DND-41 (cell line): ENCODE measurements around the gene CDK13.

Source experiments
- ATAC-seq: fragments of 200-7000 bp; cut with Tn5 transposase; 3 replicates; pipeline ENCODE4 v1.9.1; 2021; ENCODE audit warnings: low read depth; ENCODE audit not compliant: insufficient read depth
- DNase-seq: peaks from one replicate; pipeline ENCODE4 v3.0.0-alpha.2; 2020
- H2AFZ ChIP-seq: 2 replicates; pipeline ENCODE4 v1.6.0; 2012; ENCODE audit warnings: low read depth, low read length
- H3K27ac ChIP-seq: 2 replicates; pipeline ENCODE4 v1.5.1; 2012; ENCODE audit warnings: low read length, inconsistent platforms
- H3K27me3 ChIP-seq: fragments of 200-600 bp; sonication (generic); 2 replicates; pipeline ENCODE4 v1.6.0; 2012; ENCODE audit warnings: low read length, mild to moderate bottlenecking, inconsistent platforms; ENCODE audit not compliant: insufficient read depth, poor library complexity
- H3K36me3 ChIP-seq: 2 replicates; pipeline ENCODE4 v1.5.1; 2012; ENCODE audit warnings: low read length, inconsistent platforms; ENCODE audit not compliant: insufficient read depth
- H3K4me1 ChIP-seq: 2 replicates; pipeline ENCODE4 v1.5.1; 2012; ENCODE audit warnings: mild to moderate bottlenecking, low read length; ENCODE audit not compliant: insufficient read depth
- H3K4me2 ChIP-seq: 2 replicates; pipeline ENCODE4 v1.6.0; 2012; ENCODE audit warnings: mild to moderate bottlenecking, moderate library complexity, low read length, inconsistent platforms; ENCODE audit not compliant: insufficient read depth
- H3K4me3 ChIP-seq, 2 experiments: fragments of 200-600 bp in 1 of 2; shearing (Covaris generic) in 1 of 2; 2 replicates each; pipeline ENCODE4 v1.5.1; 2012 to 2016; ENCODE audit warnings: inconsistent platforms in 2 of 2, low read length in 2 of 2, mild to moderate bottlenecking in 2 of 2, low read depth in 1 of 2, moderate library complexity in 1 of 2
- H3K79me2 ChIP-seq: 2 replicates; pipeline ENCODE4 v1.6.0; 2012; ENCODE audit warnings: low read length, inconsistent platforms; ENCODE audit not compliant: insufficient read depth
- H3K9ac ChIP-seq: 2 replicates; pipeline ENCODE4 v1.6.0; 2012; ENCODE audit warnings: low read depth, mild to moderate bottlenecking, inconsistent platforms, low read length, moderate library complexity
- H3K9me3 ChIP-seq: 2 replicates; pipeline ENCODE4 v1.5.1; 2012; ENCODE audit warnings: low read length, moderate library complexity, mild to moderate bottlenecking, inconsistent platforms; ENCODE audit not compliant: insufficient read depth, severe bottlenecking
- H4K20me1 ChIP-seq: 2 replicates; pipeline ENCODE4 v1.6.0; 2012; ENCODE audit warnings: low read length; ENCODE audit not compliant: insufficient read depth
- EZH2 ChIP-seq: IDR thresholded peaks from 3 replicates; pipeline ENCODE4 v1.6.1; 2012; ENCODE audit warnings: borderline replicate concordance, low read depth, mild to moderate bottlenecking, moderate library complexity, low read length, inconsistent platforms; ENCODE audit not compliant: severe bottlenecking
- TF ChIP-seq, protein P1 (sequence below): IDR thresholded peaks from 2 replicates; pipeline ENCODE4 v1.5.1; 2012; ENCODE audit warnings: borderline replicate concordance, low read length, moderate library complexity, mild to moderate bottlenecking; ENCODE audit not compliant: poor library complexity, severe bottlenecking; ENCODE audit errors: extremely low read depth

The CDK13 gene

DNA sequence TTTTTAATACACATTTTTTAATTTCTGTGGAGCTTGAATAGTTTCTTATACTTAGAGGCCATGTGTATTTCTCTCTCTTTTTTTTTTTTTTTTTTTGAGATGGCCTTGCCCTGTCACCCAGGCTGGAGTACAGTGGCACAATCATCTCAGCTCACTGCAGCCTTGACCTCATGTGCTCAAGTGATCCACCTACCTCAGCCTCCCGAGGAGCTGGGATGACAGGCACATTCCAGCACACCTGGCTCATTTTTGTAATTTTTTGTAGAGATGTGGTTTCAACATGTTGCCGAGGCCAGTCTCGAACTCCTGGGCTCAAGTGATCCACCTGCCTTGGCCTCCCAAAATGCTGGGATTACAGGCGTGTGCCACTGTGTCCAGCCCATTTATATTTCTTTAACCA lies 64.3 kb downstream of the CDK13 start:
- TF ChIP-seq, protein P1, sequence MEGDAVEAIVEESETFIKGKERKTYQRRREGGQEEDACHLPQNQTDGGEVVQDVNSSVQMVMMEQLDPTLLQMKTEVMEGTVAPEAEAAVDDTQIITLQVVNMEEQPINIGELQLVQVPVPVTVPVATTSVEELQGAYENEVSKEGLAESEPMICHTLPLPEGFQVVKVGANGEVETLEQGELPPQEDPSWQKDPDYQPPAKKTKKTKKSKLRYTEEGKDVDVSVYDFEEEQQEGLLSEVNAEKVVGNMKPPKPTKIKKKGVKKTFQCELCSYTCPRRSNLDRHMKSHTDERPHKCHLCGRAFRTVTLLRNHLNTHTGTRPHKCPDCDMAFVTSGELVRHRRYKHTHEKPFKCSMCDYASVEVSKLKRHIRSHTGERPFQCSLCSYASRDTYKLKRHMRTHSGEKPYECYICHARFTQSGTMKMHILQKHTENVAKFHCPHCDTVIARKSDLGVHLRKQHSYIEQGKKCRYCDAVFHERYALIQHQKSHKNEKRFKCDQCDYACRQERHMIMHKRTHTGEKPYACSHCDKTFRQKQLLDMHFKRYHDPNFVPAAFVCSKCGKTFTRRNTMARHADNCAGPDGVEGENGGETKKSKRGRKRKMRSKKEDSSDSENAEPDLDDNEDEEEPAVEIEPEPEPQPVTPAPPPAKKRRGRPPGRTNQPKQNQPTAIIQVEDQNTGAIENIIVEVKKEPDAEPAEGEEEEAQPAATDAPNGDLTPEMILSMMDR, result no peak
- no peak for TF ChIP-seq EZH2
- Histone ChIP-seq H3K27me3 (no peaks in the 10 kb centered on the region), H3K27ac (no peak overlapping the region), H3K9me3 (no peaks in the 10 kb centered on the region), H3K4me1 (no peaks in the 10 kb centered on the region), H4K20me1 (no peaks in the 10 kb centered on the region), H3K4me3 (no peak overlapping the region), H3K36me3 (peaks cover 36% of the 10 kb centered on the region; the same call in 1 of the 2 replicates), H2AFZ (no peak overlapping the region), H3K4me2 (no peak overlapping the region), H3K79me2 (peaks cover 2% of the 10 kb centered on the region; the same call in 1 of the 2 replicates), H3K9ac (no peak overlapping the region)
- ATAC-seq (no peak), DNase-seq (no peak)

DNA sequence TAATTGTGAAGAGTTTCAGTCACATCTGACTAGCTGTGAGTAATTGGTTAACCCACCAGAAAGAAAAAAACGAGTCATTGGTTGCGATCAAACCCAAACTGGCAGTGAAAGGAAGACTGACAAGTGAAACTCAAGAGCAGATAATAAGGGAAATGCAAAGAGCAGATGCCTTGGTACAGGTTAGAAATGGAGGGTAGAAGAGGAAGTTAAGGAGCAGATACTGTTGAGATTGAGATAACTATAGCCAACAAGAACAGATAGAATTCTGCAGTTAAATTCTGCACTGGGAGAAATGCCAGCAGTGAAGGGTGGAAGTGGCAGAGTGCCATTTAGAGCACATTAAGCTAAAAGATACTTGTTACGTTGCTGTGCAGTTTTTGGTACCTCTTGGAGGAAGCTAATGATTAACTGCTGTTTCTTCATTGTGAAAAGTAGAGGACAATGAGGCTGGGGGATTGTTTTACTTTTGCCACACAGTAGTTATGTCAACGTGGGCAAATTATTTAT lies 65.8 kb downstream of the CDK13 start:
- Histone ChIP-seq H2AFZ (no peak overlapping the region), H3K9me3 (no peaks in the 10 kb centered on the region), H3K9ac (no peak overlapping the region), H3K4me2 (no peak overlapping the region), H3K4me3 (no peak overlapping the region), H3K27me3 (no peaks in the 10 kb centered on the region), H3K79me2 (peaks cover 2% of the 10 kb centered on the region; the same call in 1 of the 2 replicates), H4K20me1 (no peaks in the 10 kb centered on the region), H3K27ac (no peak overlapping the region), H3K4me1 (no peaks in the 10 kb centered on the region), H3K36me3 (peaks cover 27% of the 10 kb centered on the region)
- no peak for ATAC-seq
- DNase-seq, result no peak
- TF ChIP-seq EZH2, result no peak
- TF ChIP-seq, protein P1, result no peak

- DNase-seq (no peak), ATAC-seq (no peak)
- H3K4me1 ChIP-seq, result no peaks in the 10 kb centered on the region
- H3K36me3 ChIP-seq, result peaks cover 24% of the 10 kb centered on the region
- H3K4me2 ChIP-seq, result no peak overlapping the region
- H3K9me3 ChIP-seq, result no peaks in the 10 kb centered on the region
- no peak overlapping the region for H3K9ac ChIP-seq
- H3K4me3 ChIP-seq, result no peak overlapping the region
- TF ChIP-seq EZH2, result no peak
- no peaks in the 10 kb centered on the region for H4K20me1 ChIP-seq
- no peak overlapping the region for H3K27ac ChIP-seq
- H3K27me3 ChIP-seq, result no peaks in the 10 kb centered on the region
- H3K79me2 ChIP-seq, result peaks cover 5% of the 10 kb centered on the region; the same call in 1 of the 2 replicates
- no peak overlapping the region for H2AFZ ChIP-seq
These were observed 69.5 kb downstream of the CDK13 start for GRCh38 chr7:40019558-40019957.

- ATAC-seq (no peak), DNase-seq (no peak)
- Histone ChIP-seq H4K20me1 (no peaks in the 10 kb centered on the region), H3K9ac (no peak overlapping the region), H3K4me1 (no peaks in the 10 kb centered on the region), H2AFZ (no peak overlapping the region), H3K9me3 (no peaks in the 10 kb centered on the region), H3K36me3 (peaks cover 29% of the 10 kb centered on the region), H3K4me2 (no peak overlapping the region), H3K4me3 (no peak overlapping the region), H3K79me2 (peaks cover 3% of the 10 kb centered on the region; the same call in 1 of the 2 replicates), H3K27me3 (no peaks in the 10 kb centered on the region), H3K27ac (no peak overlapping the region)
- TF ChIP-seq EZH2, result no peak
- TF ChIP-seq, protein P1, result no peak
These were observed 74.0 kb downstream of the CDK13 start for GRCh38 chr7:40024048-40024447.
